ENCODE measurements around the gene AOAH.
"Not testable (repeated sequence)": the region's sequence is repeated elsewhere in the genome, so short reads cannot be mapped to it uniquely, and the experiment has no call there.

AOAH gene

GRCh38 chr7:36736090-36736898, 12.0 kb upstream of the AOAH start:
- no peak for DNase-seq

- DNase-seq: no peak
Observed at GRCh38 chr7:36735172-36735571, 10.9 kb upstream of the AOAH start.

- no peak for DNase-seq
Observed at GRCh38 chr7:36734731-36735130, 10.4 kb upstream of the AOAH start.

GRCh38 chr7:36733411-36733810, 9.1 kb upstream of the AOAH start:
- DNase-seq: no peak

- DNase-seq: no peak
Observed at GRCh38 chr7:36732806-36733205, 8.5 kb upstream of the AOAH start.

- no peak for DNase-seq
Observed at GRCh38 chr7:36730046-36730445, 5.8 kb upstream of the AOAH start.

GRCh38 chr7:36728143-36728542, 3.8 kb upstream of the AOAH start:
- DNase-seq: no peak

- no peak for DNase-seq
Observed at GRCh38 chr7:36726806-36727503, 2.7 kb upstream of the AOAH start.

- DNase-seq: no peak
Observed at GRCh38 chr7:36726311-36726710, 2.0 kb upstream of the AOAH start.

- no peak for DNase-seq
Observed at GRCh38 chr7:36724996-36725395, 702 bp upstream of the AOAH start.

- no peak for DNase-seq
Observed at GRCh38 chr7:36723291-36723690, 1.0 kb downstream of the AOAH start.

- DNase-seq: no peak
Observed at GRCh38 chr7:36719083-36719632, 5.1 kb downstream of the AOAH start.

- no peak for DNase-seq
Observed at GRCh38 chr7:36717586-36717985, 6.7 kb downstream of the AOAH start.

- not testable (repeated sequence) for DNase-seq
Observed at GRCh38 chr7:36716802-36717201, 7.5 kb downstream of the AOAH start.

GRCh38 chr7:36712015-36712414, 12.3 kb downstream of the AOAH start:
- no peak for DNase-seq

GRCh38 chr7:36711256-36711655, 13.0 kb downstream of the AOAH start:
- no peak for DNase-seq

- no peak for DNase-seq
Observed at GRCh38 chr7:36710186-36710791, 14.0 kb downstream of the AOAH start.

- no peak for DNase-seq
Observed at GRCh38 chr7:36708767-36709166, 15.5 kb downstream of the AOAH start.

GRCh38 chr7:36707898-36708297, 16.4 kb downstream of the AOAH start:
- no peak for DNase-seq

GRCh38 chr7:36707465-36707864, 16.8 kb downstream of the AOAH start:
- no peak for DNase-seq

GRCh38 chr7:36703860-36704259, 20.4 kb downstream of the AOAH start:
- not testable (repeated sequence) for DNase-seq

GRCh38 chr7:36692456-36692855, 31.8 kb downstream of the AOAH start:
- DNase-seq: no peak

GRCh38 chr7:36691983-36692382, 32.3 kb downstream of the AOAH start:
- no peak for DNase-seq
